Measurements from ENCODE around the gene CAST.

DNA sequence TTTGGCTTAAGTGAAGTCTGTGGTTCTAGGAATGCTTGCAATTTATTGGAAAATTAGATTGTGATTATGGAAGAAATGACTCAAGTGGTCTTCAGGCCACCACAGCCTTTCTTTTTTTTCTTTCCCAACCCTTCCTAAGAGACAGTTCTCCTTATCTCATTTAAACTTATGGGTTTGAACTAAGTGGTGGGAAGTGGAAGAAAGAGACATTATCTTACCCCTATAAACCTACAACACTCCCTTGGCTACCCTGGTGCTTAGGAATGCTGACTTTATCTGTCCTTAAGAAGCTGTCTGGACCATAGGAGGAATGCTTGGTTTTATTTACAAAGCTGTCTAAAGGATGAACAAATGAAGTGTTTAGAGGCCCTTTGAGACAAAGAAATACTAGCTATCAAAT is 150.7 kb downstream of the CAST start:
- TF ChIP-seq SIN3A (IDR thresholded peaks at IDR 0.05; ENCODE audit: borderline replicate concordance, insufficient read depth, low read length): no peak
- TF ChIP-seq POLR2AphosphoS5 (IDR thresholded peaks at IDR 0.05; ENCODE audit: low read depth, low read length): no peak
- no peak for TF ChIP-seq TAF1 (IDR thresholded peaks at IDR 0.05; ENCODE audit: borderline replicate concordance, insufficient read depth, low read length)

Data from PFSK-1 (cell line).